GM23338 (cell line): ENCODE data around the gene FAM222A. TPM values are rescaled to one million over a fixed set of nuclear protein-coding genes. Genes with fewer than 3 reads are reported as not detected.

Experiments used
- ATAC-seq: fragments of 200-7000 bp; cut with Tn5 transposase; 3 replicates; pipeline ENCODE4 v1.9.1; 2020
- DNase-seq: peaks from one replicate; pipeline ENCODE4 v3.0.0-alpha.2; 2015; ENCODE audit warnings: low spot score
- H2AFZ ChIP-seq: fragments of 200-600 bp; sonication (generic); 2 replicates; pipeline ENCODE4 v1.8.0; 2016; ENCODE audit warnings: antibody characterized with exemption, mild to moderate bottlenecking, moderate library complexity
- H3F3A ChIP-seq: fragments of 200-600 bp; sonication (generic); replicated peaks from 2 replicates; pipeline ENCODE4 v1.8.0; 2017; ENCODE audit warnings: antibody characterized with exemption, mixed run types, low read depth
- H3K27ac ChIP-seq: fragments of 200-600 bp; sonication (generic); 2 replicates; pipeline ENCODE4 v1.6.1; 2016; ENCODE audit warnings: low read depth
- H3K27me3 ChIP-seq: fragments of 200-600 bp; sonication (generic); 2 replicates; pipeline ENCODE4 v1.8.0; 2016; ENCODE audit warnings: mild to moderate bottlenecking, mixed run types, moderate library complexity; ENCODE audit not compliant: insufficient read depth
- H3K36me3 ChIP-seq: fragments of 200-600 bp; sonication (generic); 2 replicates; pipeline ENCODE4 v1.8.0; 2016; ENCODE audit warnings: mild to moderate bottlenecking; ENCODE audit not compliant: insufficient read depth
- H3K4me1 ChIP-seq: fragments of 200-600 bp; sonication (generic); 2 replicates; pipeline ENCODE4 v1.8.0; 2016; ENCODE audit warnings: mild to moderate bottlenecking, moderate library complexity; ENCODE audit not compliant: insufficient read depth
- H3K4me2 ChIP-seq: fragments of 200-600 bp; sonication (generic); 2 replicates; pipeline ENCODE4 v1.7.1; 2017; ENCODE audit warnings: mixed run types
- H3K4me3 ChIP-seq: fragments of 200-600 bp; sonication (generic); 2 replicates; pipeline ENCODE4 v1.6.1; 2016; ENCODE audit warnings: mixed run types
- H3K79me2 ChIP-seq: fragments of 200-600 bp; sonication (generic); replicated peaks from 2 replicates; pipeline ENCODE4 v1.8.0; 2017; ENCODE audit warnings: mild to moderate bottlenecking; ENCODE audit not compliant: insufficient read depth
- H3K9me2 ChIP-seq: fragments of 200-600 bp; sonication (generic); 2 replicates; pipeline ENCODE4 v1.8.0; 2017; ENCODE audit not compliant: insufficient read depth
- H4K20me1 ChIP-seq: fragments of 200-600 bp; sonication (generic); replicated peaks from 2 replicates; pipeline ENCODE4 v1.8.0; 2017; ENCODE audit warnings: mild to moderate bottlenecking; ENCODE audit not compliant: insufficient read depth
- H3K27ac Mint-ChIP-seq: 2 replicates; pipeline ENCODE4 v1.8.0; 2020; ENCODE audit warnings: inconsistent platforms, mild to moderate bottlenecking, moderate library complexity, mixed read lengths
- H3K27me3 Mint-ChIP-seq: 3 replicates; pipeline ENCODE4 v1.8.0; 2022; ENCODE audit warnings: low read depth, mild to moderate bottlenecking, moderate library complexity, mixed read lengths, inconsistent platforms; ENCODE audit not compliant: insufficient read depth, poor library complexity
- H3K36me3 Mint-ChIP-seq: 3 replicates; pipeline ENCODE4 v1.8.0; 2021; ENCODE audit warnings: low read depth, mild to moderate bottlenecking, inconsistent platforms, moderate library complexity, mixed read lengths
- H3K4me1 Mint-ChIP-seq: 3 replicates; pipeline ENCODE4 v1.8.0; 2020; ENCODE audit warnings: mild to moderate bottlenecking, inconsistent platforms, mixed read lengths
- H3K4me3 Mint-ChIP-seq: 3 replicates; pipeline ENCODE4 v1.8.0; 2021; ENCODE audit warnings: moderate library complexity, mild to moderate bottlenecking, inconsistent platforms, mixed read lengths
- H3K9me3 Mint-ChIP-seq: 3 replicates; pipeline ENCODE4 v1.8.0; 2020; ENCODE audit warnings: moderate library complexity, mild to moderate bottlenecking, inconsistent platforms, mixed read lengths
- CREB1 ChIP-seq: fragments of 250-450 bp; sonication (Bioruptor Pico); IDR thresholded peaks from 2 replicates; pipeline ENCODE4 v1.5.0; 2020; ENCODE audit warnings: low read depth, mild to moderate bottlenecking, moderate library complexity
- ETS1 ChIP-seq: IDR thresholded peaks from 2 replicates; pipeline ENCODE4 v1.6.1; 2016; ENCODE audit warnings: antibody characterized with exemption
- EZH2 ChIP-seq: fragments of 200-600 bp; sonication (generic); IDR thresholded peaks from one replicate; pipeline ENCODE4 v1.8.0; 2017; ENCODE audit warnings: antibody characterized with exemption, mild to moderate bottlenecking, low read depth; ENCODE audit not compliant: unreplicated experiment
- EZH2phosphoT487 ChIP-seq: fragments of 200-600 bp; sonication (generic); IDR thresholded peaks from one replicate; pipeline ENCODE4 v1.8.1; 2018; ENCODE audit warnings: antibody characterized with exemption; ENCODE audit not compliant: unreplicated experiment
- JUNB ChIP-seq: IDR thresholded peaks from one replicate; pipeline ENCODE4 v1.6.1; 2016; ENCODE audit warnings: antibody characterized with exemption; ENCODE audit not compliant: unreplicated experiment
- NANOG ChIP-seq: IDR thresholded peaks from 2 replicates; pipeline ENCODE4 v1.6.1; 2016; ENCODE audit warnings: antibody characterized with exemption, borderline replicate concordance
- POLR2AphosphoS5 ChIP-seq: IDR thresholded peaks from 2 replicates; pipeline ENCODE4 v1.6.1; 2016; ENCODE audit warnings: antibody characterized with exemption, low read depth
- STAT1 ChIP-seq: IDR thresholded peaks from one replicate; pipeline ENCODE4 v1.6.1; 2016; ENCODE audit warnings: antibody characterized with exemption; ENCODE audit not compliant: unreplicated experiment
- ZNF114 ChIP-seq: fragments of 250-450 bp; sonication (Bioruptor Pico); IDR thresholded peaks from 2 replicates; pipeline ENCODE4 v1.5.0; 2020; ENCODE audit warnings: mild to moderate bottlenecking, moderate library complexity
- ZNF331 ChIP-seq: fragments of 250-450 bp; sonication (Bioruptor Pico); IDR thresholded peaks from 2 replicates; pipeline ENCODE4 v1.5.0; 2020; ENCODE audit warnings: low read depth, mild to moderate bottlenecking, moderate library complexity
- polyA plus RNA-seq: library from polyadenylated mRNA; unstranded; fragments of >200 nt; fragmentation: Nextera tagmentation; extraction: Ambion mirVana; gene quantifications from 2 replicates; pipeline ENCODE4 v1.2.1, GENCODE V29; 2016
- total RNA-seq: library from RNA; depleted of rRNA; stranded (reverse); fragments of >200 nt; shearing (Covaris generic); gene quantifications from 2 replicates; pipeline ENCODE4 v1.2.3, GENCODE V29; 2014
- TF ChIP-seq, protein P1 (sequence below): IDR thresholded peaks from one replicate; pipeline ENCODE4 v1.6.1; 2018; ENCODE audit warnings: antibody characterized with exemption; ENCODE audit not compliant: unreplicated experiment
- TF ChIP-seq, protein P2 (sequence below), 2 experiments: fragments of 200-600 bp in 1 of 2; sonication (generic) in 1 of 2; conservative IDR thresholded peaks; 2 replicates each; pipeline versions ENCODE4 v1.5.1 to v1.6.1; 2016 to 2017; ENCODE audit warnings: antibody characterized with exemption in 2 of 2, low read depth in 2 of 2, mild to moderate bottlenecking in 2 of 2, moderate library complexity in 1 of 2
- TF ChIP-seq, protein P3 (sequence below): fragments of 250-450 bp; sonication (Bioruptor Pico); IDR thresholded peaks from 2 replicates; pipeline ENCODE4 v1.5.0; 2020; ENCODE audit warnings: mild to moderate bottlenecking, moderate library complexity

Gene FAM222A
- total and polyA plus RNA-seq, 2 experiments from 2014 or later, result 0.78 to 2.1 TPM

DNA sequence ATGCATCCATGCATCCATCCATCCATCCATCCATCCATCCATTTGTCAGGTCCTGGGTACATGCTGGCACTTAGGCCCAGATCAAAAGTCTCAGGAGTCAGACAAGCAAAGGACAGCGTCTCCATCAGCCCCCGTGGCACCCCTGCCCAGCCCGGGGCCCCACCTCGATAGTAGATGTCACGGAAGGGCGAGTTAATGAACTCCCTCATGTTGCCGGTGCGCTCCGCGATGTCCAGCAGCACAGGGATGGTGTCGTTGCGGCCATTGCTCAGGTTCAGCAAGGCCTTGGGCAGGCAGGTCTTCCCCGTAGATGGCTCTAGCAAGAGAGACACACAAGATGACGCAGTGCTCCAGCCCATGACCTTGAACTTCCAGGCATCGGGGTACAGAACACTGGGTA, 89.2 kb downstream of the FAM222A start:
- Histone ChIP-seq H3K36me3 (no peaks in the 10 kb centered on the region), H3K9me2 (no peaks in the 10 kb centered on the region), H4K20me1 (no peaks in the 10 kb centered on the region), H3F3A (no peaks in the 10 kb centered on the region), H3K4me1 (no peaks in the 10 kb centered on the region), H2AFZ (no peak overlapping the region), H3K79me2 (no peaks in the 10 kb centered on the region), H3K27ac (no peak overlapping the region), H3K4me3 (no peak overlapping the region), H3K27me3 (no peaks in the 10 kb centered on the region), H3K4me2 (no peak overlapping the region)
- Mint-ChIP-seq H3K36me3 (no peaks in the 10 kb centered on the region), H3K4me1 (no peaks in the 10 kb centered on the region), H3K27ac (no peak overlapping the region), H3K9me3 (no peaks in the 10 kb centered on the region), H3K4me3 (no peak overlapping the region), H3K27me3 (no peaks in the 10 kb centered on the region)
- TF ChIP-seq, protein P1, sequence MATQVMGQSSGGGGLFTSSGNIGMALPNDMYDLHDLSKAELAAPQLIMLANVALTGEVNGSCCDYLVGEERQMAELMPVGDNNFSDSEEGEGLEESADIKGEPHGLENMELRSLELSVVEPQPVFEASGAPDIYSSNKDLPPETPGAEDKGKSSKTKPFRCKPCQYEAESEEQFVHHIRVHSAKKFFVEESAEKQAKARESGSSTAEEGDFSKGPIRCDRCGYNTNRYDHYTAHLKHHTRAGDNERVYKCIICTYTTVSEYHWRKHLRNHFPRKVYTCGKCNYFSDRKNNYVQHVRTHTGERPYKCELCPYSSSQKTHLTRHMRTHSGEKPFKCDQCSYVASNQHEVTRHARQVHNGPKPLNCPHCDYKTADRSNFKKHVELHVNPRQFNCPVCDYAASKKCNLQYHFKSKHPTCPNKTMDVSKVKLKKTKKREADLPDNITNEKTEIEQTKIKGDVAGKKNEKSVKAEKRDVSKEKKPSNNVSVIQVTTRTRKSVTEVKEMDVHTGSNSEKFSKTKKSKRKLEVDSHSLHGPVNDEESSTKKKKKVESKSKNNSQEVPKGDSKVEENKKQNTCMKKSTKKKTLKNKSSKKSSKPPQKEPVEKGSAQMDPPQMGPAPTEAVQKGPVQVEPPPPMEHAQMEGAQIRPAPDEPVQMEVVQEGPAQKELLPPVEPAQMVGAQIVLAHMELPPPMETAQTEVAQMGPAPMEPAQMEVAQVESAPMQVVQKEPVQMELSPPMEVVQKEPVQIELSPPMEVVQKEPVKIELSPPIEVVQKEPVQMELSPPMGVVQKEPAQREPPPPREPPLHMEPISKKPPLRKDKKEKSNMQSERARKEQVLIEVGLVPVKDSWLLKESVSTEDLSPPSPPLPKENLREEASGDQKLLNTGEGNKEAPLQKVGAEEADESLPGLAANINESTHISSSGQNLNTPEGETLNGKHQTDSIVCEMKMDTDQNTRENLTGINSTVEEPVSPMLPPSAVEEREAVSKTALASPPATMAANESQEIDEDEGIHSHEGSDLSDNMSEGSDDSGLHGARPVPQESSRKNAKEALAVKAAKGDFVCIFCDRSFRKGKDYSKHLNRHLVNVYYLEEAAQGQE, result no peak
- TF ChIP-seq JUNB (no peak), ZNF114 (CRISPR knock-in tag) (no peak), STAT1 (no peak), ETS1 (no peak), ZNF331 (CRISPR knock-in tag) (no peak), POLR2AphosphoS5 (no peak), NANOG (no peak), EZH2phosphoT487 (no peak), EZH2 (no peak), CREB1 (no peak)
- TF ChIP-seq, protein P2, sequence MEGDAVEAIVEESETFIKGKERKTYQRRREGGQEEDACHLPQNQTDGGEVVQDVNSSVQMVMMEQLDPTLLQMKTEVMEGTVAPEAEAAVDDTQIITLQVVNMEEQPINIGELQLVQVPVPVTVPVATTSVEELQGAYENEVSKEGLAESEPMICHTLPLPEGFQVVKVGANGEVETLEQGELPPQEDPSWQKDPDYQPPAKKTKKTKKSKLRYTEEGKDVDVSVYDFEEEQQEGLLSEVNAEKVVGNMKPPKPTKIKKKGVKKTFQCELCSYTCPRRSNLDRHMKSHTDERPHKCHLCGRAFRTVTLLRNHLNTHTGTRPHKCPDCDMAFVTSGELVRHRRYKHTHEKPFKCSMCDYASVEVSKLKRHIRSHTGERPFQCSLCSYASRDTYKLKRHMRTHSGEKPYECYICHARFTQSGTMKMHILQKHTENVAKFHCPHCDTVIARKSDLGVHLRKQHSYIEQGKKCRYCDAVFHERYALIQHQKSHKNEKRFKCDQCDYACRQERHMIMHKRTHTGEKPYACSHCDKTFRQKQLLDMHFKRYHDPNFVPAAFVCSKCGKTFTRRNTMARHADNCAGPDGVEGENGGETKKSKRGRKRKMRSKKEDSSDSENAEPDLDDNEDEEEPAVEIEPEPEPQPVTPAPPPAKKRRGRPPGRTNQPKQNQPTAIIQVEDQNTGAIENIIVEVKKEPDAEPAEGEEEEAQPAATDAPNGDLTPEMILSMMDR (conservative IDR thresholded peaks at IDR 0.05; ENCODE audit: low read depth in 2 of 2), result no peak
- TF ChIP-seq, protein P3, sequence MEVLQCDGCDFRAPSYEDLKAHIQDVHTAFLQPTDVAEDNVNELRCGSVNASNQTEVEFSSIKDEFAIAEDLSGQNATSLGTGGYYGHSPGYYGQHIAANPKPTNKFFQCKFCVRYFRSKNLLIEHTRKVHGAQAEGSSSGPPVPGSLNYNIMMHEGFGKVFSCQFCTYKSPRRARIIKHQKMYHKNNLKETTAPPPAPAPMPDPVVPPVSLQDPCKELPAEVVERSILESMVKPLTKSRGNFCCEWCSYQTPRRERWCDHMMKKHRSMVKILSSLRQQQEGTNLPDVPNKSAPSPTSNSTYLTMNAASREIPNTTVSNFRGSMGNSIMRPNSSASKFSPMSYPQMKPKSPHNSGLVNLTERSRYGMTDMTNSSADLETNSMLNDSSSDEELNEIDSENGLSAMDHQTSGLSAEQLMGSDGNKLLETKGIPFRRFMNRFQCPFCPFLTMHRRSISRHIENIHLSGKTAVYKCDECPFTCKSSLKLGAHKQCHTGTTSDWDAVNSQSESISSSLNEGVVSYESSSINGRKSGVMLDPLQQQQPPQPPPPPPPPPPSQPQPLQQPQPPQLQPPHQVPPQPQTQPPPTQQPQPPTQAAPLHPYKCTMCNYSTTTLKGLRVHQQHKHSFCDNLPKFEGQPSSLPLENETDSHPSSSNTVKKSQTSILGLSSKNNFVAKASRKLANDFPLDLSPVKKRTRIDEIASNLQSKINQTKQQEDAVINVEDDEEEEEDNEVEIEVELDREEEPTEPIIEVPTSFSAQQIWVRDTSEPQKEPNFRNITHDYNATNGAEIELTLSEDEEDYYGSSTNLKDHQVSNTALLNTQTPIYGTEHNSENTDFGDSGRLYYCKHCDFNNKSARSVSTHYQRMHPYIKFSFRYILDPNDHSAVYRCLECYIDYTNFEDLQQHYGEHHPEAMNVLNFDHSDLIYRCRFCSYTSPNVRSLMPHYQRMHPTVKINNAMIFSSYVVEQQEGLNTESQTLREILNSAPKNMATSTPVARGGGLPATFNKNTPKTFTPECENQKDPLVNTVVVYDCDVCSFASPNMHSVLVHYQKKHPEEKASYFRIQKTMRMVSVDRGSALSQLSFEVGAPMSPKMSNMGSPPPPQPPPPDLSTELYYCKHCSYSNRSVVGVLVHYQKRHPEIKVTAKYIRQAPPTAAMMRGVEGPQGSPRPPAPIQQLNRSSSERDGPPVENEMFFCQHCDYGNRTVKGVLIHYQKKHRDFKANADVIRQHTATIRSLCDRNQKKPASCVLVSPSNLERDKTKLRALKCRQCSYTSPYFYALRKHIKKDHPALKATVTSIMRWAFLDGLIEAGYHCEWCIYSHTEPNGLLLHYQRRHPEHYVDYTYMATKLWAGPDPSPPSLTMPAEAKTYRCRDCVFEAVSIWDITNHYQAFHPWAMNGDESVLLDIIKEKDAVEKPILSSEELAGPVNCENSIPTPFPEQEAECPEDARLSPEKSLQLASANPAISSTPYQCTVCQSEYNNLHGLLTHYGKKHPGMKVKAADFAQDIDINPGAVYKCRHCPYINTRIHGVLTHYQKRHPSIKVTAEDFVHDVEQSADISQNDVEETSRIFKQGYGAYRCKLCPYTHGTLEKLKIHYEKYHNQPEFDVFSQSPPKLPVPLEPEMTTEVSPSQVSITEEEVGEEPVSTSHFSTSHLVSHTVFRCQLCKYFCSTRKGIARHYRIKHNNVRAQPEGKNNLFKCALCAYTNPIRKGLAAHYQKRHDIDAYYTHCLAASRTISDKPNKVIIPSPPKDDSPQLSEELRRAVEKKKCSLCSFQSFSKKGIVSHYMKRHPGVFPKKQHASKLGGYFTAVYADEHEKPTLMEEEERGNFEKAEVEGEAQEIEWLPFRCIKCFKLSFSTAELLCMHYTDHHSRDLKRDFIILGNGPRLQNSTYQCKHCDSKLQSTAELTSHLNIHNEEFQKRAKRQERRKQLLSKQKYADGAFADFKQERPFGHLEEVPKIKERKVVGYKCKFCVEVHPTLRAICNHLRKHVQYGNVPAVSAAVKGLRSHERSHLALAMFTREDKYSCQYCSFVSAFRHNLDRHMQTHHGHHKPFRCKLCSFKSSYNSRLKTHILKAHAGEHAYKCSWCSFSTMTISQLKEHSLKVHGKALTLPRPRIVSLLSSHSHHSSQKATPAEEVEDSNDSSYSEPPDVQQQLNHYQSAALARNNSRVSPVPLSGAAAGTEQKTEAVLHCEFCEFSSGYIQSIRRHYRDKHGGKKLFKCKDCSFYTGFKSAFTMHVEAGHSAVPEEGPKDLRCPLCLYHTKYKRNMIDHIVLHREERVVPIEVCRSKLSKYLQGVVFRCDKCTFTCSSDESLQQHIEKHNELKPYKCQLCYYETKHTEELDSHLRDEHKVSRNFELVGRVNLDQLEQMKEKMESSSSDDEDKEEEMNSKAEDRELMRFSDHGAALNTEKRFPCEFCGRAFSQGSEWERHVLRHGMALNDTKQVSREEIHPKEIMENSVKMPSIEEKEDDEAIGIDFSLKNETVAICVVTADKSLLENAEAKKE, result no peak
- DNase-seq (no peak), ATAC-seq (no peak)
